Upper lobe of right lung (tissue), 1 donor: ENCODE data around the gene IL1RAP. TPM values are rescaled to one million over a fixed set of nuclear protein-coding genes. Genes with fewer than 3 reads are reported as not detected.
"Not testable (repeated sequence)": the region's sequence is repeated elsewhere in the genome, so short reads cannot be mapped to it uniquely, and the experiment has no call there.

Source experiments
- ATAC-seq: fragments of 200-7000 bp; cut with Tn5 transposase; one replicate; pipeline ENCODE4 v1.9.1; 2020; ENCODE audit warnings: mild to moderate bottlenecking, moderate library complexity
- DNase-seq: peaks from one replicate; pipeline ENCODE4 v3.0.0-alpha.2; 2020
- H3K27ac ChIP-seq: fragments of 200-600 bp; one replicate; pipeline ENCODE4 v1.8.0; 2022
- H3K27me3 ChIP-seq: fragments of 200-600 bp; one replicate; pipeline ENCODE4 v1.8.0; 2022; ENCODE audit warnings: mild to moderate bottlenecking
- H3K36me3 ChIP-seq: fragments of 200-600 bp; one replicate; pipeline ENCODE4 v1.8.0; 2022
- H3K4me1 ChIP-seq: fragments of 200-600 bp; one replicate; pipeline ENCODE4 v1.8.0; 2022
- H3K4me3 ChIP-seq: fragments of 200-600 bp; one replicate; pipeline ENCODE4 v1.8.0; 2022; ENCODE audit warnings: mild to moderate bottlenecking
- H3K9me3 ChIP-seq: fragments of 200-600 bp; one replicate; pipeline ENCODE4 v1.8.0; 2022
- intact Hi-C: fragments of 100-400 bp; cut with DNase I; formaldehyde crosslinking; loops from one replicate; pipeline ENCODE4 v1.11.0; 2022
- total RNA-seq: library from RNA; stranded (reverse); fragmentation: NEBNext Ultra II Directional; extraction: Animal tissue kit (Norgen Biotek cat#: 25700); gene quantifications from one replicate; pipeline ENCODE4 v1.2.1, GENCODE V29; 2021
- TF ChIP-seq, protein P1 (sequence below): fragments of 200-600 bp; IDR thresholded peaks from one replicate; pipeline ENCODE4 v1.8.0; 2022; ENCODE audit warnings: antibody characterized with exemption
- donor health status: DM: no; HTN: yes; CAD: no; lungs with severe emphysema.

Gene IL1RAP
- total RNA-seq, 1 donor from 2014 or later, result 34.6 TPM

DNA sequence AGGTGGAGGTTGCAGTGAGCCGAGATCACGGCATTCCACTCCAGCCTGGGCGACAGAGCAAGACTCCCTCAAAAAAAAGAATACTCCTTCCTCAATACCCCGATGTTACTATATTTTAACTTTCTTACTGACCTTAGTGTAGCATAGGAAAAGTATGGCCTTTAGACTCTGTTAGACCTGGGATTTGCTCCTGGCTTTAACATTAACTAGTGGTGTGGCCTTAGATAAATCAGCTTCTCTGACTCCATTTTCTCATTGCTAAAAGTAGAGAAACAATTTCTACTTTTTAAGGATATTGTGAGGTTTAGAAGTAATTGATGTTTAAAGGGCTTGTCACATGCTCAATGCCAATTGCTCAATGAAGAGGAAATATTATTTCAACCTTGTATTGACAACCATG, 7.6 kb upstream of the IL1RAP start:
- intact Hi-C loops, result no loop called here
- Histone ChIP-seq H3K4me3 (no peak overlapping the region), H3K36me3 (no peaks in the 10 kb centered on the region), H3K27ac (no peak overlapping the region), H3K4me1 (peaks cover 6% of the 10 kb centered on the region), H3K9me3 (no peaks in the 10 kb centered on the region), H3K27me3 (no peaks in the 10 kb centered on the region)
- DNase-seq (no peak), ATAC-seq (no peak)
- TF ChIP-seq, protein P1, sequence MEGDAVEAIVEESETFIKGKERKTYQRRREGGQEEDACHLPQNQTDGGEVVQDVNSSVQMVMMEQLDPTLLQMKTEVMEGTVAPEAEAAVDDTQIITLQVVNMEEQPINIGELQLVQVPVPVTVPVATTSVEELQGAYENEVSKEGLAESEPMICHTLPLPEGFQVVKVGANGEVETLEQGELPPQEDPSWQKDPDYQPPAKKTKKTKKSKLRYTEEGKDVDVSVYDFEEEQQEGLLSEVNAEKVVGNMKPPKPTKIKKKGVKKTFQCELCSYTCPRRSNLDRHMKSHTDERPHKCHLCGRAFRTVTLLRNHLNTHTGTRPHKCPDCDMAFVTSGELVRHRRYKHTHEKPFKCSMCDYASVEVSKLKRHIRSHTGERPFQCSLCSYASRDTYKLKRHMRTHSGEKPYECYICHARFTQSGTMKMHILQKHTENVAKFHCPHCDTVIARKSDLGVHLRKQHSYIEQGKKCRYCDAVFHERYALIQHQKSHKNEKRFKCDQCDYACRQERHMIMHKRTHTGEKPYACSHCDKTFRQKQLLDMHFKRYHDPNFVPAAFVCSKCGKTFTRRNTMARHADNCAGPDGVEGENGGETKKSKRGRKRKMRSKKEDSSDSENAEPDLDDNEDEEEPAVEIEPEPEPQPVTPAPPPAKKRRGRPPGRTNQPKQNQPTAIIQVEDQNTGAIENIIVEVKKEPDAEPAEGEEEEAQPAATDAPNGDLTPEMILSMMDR, result no peak

DNA sequence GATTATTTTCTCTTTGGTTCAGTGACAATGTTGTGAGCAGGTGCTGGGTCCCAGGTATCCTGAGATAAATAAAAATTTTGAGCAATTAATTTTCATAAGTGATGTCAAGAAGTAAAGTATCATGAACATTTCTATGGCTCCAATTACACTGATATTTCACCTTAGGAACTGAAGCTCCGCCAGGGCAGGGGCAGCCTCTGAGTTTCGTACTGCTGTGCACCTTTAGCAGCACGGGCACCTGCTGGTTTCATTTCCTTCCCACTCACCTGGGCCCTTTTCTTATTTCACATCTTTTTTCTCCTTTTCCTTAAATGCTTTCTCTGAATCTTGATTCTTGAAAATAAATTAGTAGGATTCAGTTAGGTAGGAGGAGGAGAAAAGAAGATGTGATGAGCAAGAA, 1.2 kb upstream of the IL1RAP start:
- H3K4me3 ChIP-seq, result no peak overlapping the region
- DNase-seq (no peak), ATAC-seq (no peak)
- intact Hi-C loops, result no loop called here
- no peaks in the 10 kb centered on the region for H3K36me3 ChIP-seq
- TF ChIP-seq, protein P1, result no peak
- H3K27me3 ChIP-seq, result no peaks in the 10 kb centered on the region
- H3K27ac ChIP-seq, result peak overlapping the region; percentile 85
- H3K9me3 ChIP-seq, result no peaks in the 10 kb centered on the region
- peaks cover 8% of the 10 kb centered on the region for H3K4me1 ChIP-seq

DNA sequence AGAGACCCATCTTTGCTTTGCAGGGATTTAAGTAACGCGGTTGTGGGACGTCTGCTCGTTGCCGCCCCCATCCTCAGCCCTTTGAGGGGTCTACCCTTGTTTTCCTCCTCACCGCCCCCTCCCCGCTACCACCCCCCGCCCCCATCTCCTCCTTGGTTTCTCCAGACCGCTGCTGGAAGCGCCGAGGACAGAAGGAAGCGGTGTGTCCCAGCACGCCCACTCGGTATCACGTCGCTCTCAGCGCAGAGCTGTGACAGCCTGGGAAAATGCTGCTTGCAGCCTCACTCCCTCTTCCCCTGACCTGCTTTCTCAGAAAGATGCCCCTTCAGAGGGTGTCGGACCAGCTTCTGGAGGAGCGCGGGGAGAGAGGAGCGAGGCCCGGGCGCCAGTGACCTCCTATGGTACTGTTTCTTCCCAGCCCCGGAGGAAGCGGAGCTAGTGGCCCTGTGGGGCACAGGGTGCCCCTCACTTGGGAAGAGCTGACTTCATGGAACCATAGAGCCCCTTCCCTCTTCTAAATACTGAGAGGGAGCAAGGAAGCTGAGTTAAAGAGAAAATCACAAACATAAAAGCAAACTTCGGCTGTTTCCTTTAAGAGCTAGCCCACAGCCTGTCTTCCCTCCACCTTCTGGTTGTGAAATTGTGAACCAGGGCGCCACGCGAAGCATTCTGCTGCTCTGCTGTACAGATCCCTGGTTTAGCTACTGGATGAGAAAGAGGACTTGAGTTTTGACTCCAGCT, 698 bp downstream of the IL1RAP start:
- DNase-seq, result peak; percentile 83

DNA sequence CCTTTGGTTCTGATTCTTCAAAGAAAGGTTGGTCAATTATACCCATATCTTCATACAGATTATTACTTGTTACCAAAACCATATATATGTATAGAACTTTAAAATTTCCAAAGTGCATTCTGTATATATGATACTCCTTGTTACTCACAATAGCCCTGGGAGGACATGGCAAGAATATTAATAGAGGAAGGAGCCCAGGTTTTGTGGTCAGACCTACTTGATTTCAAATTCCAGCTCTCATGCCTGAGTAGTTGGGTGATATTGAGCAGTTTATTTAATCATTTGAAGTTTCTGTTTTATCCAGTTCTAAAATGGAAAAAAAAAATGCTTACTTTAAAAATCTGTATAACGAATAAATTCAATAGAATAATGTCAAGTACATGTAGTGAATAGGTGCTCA, 2.5 kb downstream of the IL1RAP start:
- ATAC-seq (no peak), DNase-seq (no peak)
- peaks cover 8% of the 10 kb centered on the region for H3K4me1 ChIP-seq
- H3K9me3 ChIP-seq, result no peaks in the 10 kb centered on the region
- H3K27me3 ChIP-seq, result no peaks in the 10 kb centered on the region
- no peak overlapping the region for H3K4me3 ChIP-seq
- H3K27ac ChIP-seq, result no peak overlapping the region
- intact Hi-C loops, result no loop called here
- TF ChIP-seq, protein P1, result no peak
- H3K36me3 ChIP-seq, result no peaks in the 10 kb centered on the region

More for the DNA sequence above, 698 bp downstream of the IL1RAP start:
- H3K27me3 ChIP-seq, result no peaks in the 10 kb centered on the region
- H3K4me3 ChIP-seq, result peak overlapping the region; percentile 87
- TF ChIP-seq, protein P1, result no peak
- intact Hi-C loops, result no loop called here
- peaks cover 8% of the 10 kb centered on the region for H3K4me1 ChIP-seq
- H3K36me3 ChIP-seq, result no peaks in the 10 kb centered on the region
- no peaks in the 10 kb centered on the region for H3K9me3 ChIP-seq
- peak overlapping the region; percentile 85 for H3K27ac ChIP-seq
- peak; percentile 51 for ATAC-seq

DNA sequence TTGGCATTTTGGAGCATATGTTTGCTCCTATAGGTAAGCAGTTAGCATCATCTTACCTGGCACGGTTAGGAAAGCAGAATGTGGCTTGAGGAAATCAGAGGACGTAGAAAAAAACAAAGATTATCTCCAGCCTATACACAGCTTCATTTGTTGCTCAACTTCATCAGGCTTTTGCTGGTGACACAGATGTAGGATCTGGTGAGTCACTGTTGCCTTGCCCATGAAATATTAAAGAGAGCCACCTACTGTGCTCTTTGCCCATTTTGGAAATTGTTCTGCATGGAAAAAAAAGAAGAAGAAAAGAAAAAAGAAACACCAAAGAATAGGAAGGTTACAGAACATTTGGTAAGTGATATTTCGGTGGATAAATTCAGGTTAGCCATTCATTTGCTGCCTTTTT, 3.8 kb downstream of the IL1RAP start:
- intact Hi-C loops, result no loop called here
- TF ChIP-seq, protein P1, result no peak
- no peak for ATAC-seq

DNA sequence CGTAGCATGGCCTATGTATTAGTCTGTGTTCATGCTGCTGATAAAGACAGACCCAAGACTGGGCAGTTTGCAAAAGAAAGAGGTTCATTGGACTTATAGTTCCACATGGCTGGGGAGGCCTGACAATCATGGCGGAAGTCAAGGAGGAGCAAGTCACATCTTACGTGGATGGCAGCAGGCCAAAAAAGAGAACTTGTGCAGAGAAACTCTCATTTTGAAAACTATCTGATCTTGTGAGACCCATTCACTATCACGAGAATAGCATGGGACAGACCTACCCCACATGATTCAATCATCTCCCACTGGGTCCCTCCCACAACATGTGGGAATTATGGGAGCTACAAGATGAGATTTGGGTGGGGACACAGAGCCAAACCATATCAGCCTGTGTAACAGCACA, 4.6 kb downstream of the IL1RAP start:
- H3K4me3 ChIP-seq, ATAC-seq, DNase-seq, H3K4me1 ChIP-seq, H3K27me3 ChIP-seq, H3K36me3 ChIP-seq, H3K9me3 ChIP-seq, H3K27ac ChIP-seq, intact Hi-C loops: not testable (repeated sequence)

More for the DNA sequence above, 3.8 kb downstream of the IL1RAP start:
- H3K27me3 ChIP-seq, result no peaks in the 10 kb centered on the region
- no peaks in the 10 kb centered on the region for H3K9me3 ChIP-seq
- H3K4me3 ChIP-seq, result no peak overlapping the region
- DNase-seq, result no peak
- no peak overlapping the region for H3K27ac ChIP-seq
- H3K4me1 ChIP-seq, result peaks cover 8% of the 10 kb centered on the region
- H3K36me3 ChIP-seq, result no peaks in the 10 kb centered on the region
